ENCODE measurements around the gene PXDC1.
A peak's percentile ranks its signal among the peaks of the same experiment; 100 is the strongest.

Gene PXDC1

GRCh38 chr6:3778701-3779573 lies 27.4 kb upstream of the PXDC1 start:
- no peak for TF ChIP-seq CTCF (IDR thresholded peaks at IDR 0.05; ENCODE audit: low read depth, low read length, missing control alignments)
- Histone ChIP-seq H3K27me3 (replicated peaks) (no peaks in the 10 kb centered on the region), H3K36me3 (replicated peaks) (no peaks in the 10 kb centered on the region), H3K4me3 (ENCODE audit: low read depth, low read length) (no peak overlapping the region), H3K27ac (no peak overlapping the region)
- no peak for DNase-seq
- in situ Hi-C loops (cut with HindIII; ENCODE audit: low pct_ligation_motif_present, low sequenced_read_pairs): no loop called here

GRCh38 chr6:3777730-3778461 lies 26.4 kb upstream of the PXDC1 start:
- Histone ChIP-seq H3K36me3 (replicated peaks) (no peaks in the 10 kb centered on the region), H3K27me3 (replicated peaks) (no peaks in the 10 kb centered on the region), H3K27ac (no peak overlapping the region), H3K4me3 (ENCODE audit: low read depth, low read length) (no peak overlapping the region)
- DNase-seq: no peak
- in situ Hi-C loops (cut with HindIII; ENCODE audit: low pct_ligation_motif_present, low sequenced_read_pairs): no loop called here
- no peak for TF ChIP-seq CTCF (IDR thresholded peaks at IDR 0.05; ENCODE audit: low read depth, low read length, missing control alignments)

GRCh38 chr6:3776881-3777507 lies 25.5 kb upstream of the PXDC1 start:
- H3K27ac ChIP-seq: no peak overlapping the region
- H3K4me3 ChIP-seq (ENCODE audit: low read depth, low read length): no peak overlapping the region
- TF ChIP-seq CTCF (IDR thresholded peaks at IDR 0.05; ENCODE audit: low read depth, low read length, missing control alignments): peak; percentile 35
- H3K36me3 ChIP-seq (replicated peaks): no peaks in the 10 kb centered on the region
- no peak for DNase-seq
- in situ Hi-C loops (cut with HindIII; ENCODE audit: low pct_ligation_motif_present, low sequenced_read_pairs): no loop called here
- H3K27me3 ChIP-seq (replicated peaks): no peaks in the 10 kb centered on the region

GRCh38 chr6:3775847-3776246 lies 24.3 kb upstream of the PXDC1 start:
- no peak for TF ChIP-seq CTCF (IDR thresholded peaks at IDR 0.05; ENCODE audit: low read depth, low read length, missing control alignments)

GRCh38 chr6:3775386-3775785 lies 23.9 kb upstream of the PXDC1 start:
- no peak for TF ChIP-seq CTCF (IDR thresholded peaks at IDR 0.05; ENCODE audit: low read depth, low read length, missing control alignments)
- no peak for DNase-seq
- Histone ChIP-seq H3K27me3 (replicated peaks) (no peaks in the 10 kb centered on the region), H3K27ac (no peak overlapping the region), H3K4me3 (ENCODE audit: low read depth, low read length) (no peak overlapping the region), H3K36me3 (replicated peaks) (no peaks in the 10 kb centered on the region)
- in situ Hi-C loops (cut with HindIII; ENCODE audit: low pct_ligation_motif_present, low sequenced_read_pairs): no loop called here

More at GRCh38 chr6:3775847-3776246, 24.3 kb upstream of the PXDC1 start:
- Histone ChIP-seq H3K27ac (no peak overlapping the region), H3K36me3 (replicated peaks) (no peaks in the 10 kb centered on the region), H3K4me3 (ENCODE audit: low read depth, low read length) (no peak overlapping the region), H3K27me3 (replicated peaks) (no peaks in the 10 kb centered on the region)
- DNase-seq: no peak
- in situ Hi-C loops (cut with HindIII; ENCODE audit: low pct_ligation_motif_present, low sequenced_read_pairs): no loop called here
